GM19455 (cell line): ENCODE measurements around the gene SHKBP1.

ENCODE experiments used
- ATAC-seq: cut with Tn5 transposase; IDR thresholded peaks from one replicate; pipeline ENCODE4 v1.9.1; 2021; ENCODE audit not compliant: unreplicated experiment

The SHKBP1 gene

GRCh38 chr19:40630571-40631160, 54.0 kb downstream of the SHKBP1 start:
- ATAC-seq = no peak

GRCh38 chr19:40632311-40633036, 55.8 kb downstream of the SHKBP1 start:
- ATAC-seq = no peak

- ATAC-seq = no peak
Measured at GRCh38 chr19:40633207-40633606, 56.5 kb downstream of the SHKBP1 start.

GRCh38 chr19:40638327-40638726, 61.7 kb downstream of the SHKBP1 start:
- ATAC-seq = no peak

GRCh38 chr19:40639638-40639982, 62.9 kb downstream of the SHKBP1 start:
- no peak for ATAC-seq

- no peak for ATAC-seq
Measured at GRCh38 chr19:40640744-40641143, 64.1 kb downstream of the SHKBP1 start.
